Measurements from ENCODE around the gene EDDM3A. TPM values are rescaled to one million over a fixed set of nuclear protein-coding genes. Genes with fewer than 3 reads are reported as not detected.

Gene EDDM3A
- polyA plus RNA-seq, 1 of the 3 experiments (the other 2 are of a cell fraction): not detected

GRCh38 chr14:20772650-20773049, 27.0 kb downstream of the EDDM3A start:
- H3K4me1 ChIP-seq (ENCODE audit: control insufficient read depth in 1 of 2, insufficient read depth in 2 of 2, low read depth in 1 of 2, low read length in 1 of 2): no peaks in the 10 kb centered on the region
- no peak overlapping the region for H3K27ac ChIP-seq (ENCODE audit: low read depth in 2 of 2, low read length in 1 of 2)
- no peaks in the 10 kb centered on the region for H3K9me2 ChIP-seq
- no peak overlapping the region for H3K4me2 ChIP-seq
- no peaks in the 10 kb centered on the region for H3K9me3 ChIP-seq
- H4K20me1 ChIP-seq (ENCODE audit: insufficient read depth): no peaks in the 10 kb centered on the region
- H3K79me2 ChIP-seq (ENCODE audit: insufficient read depth): no peaks in the 10 kb centered on the region
- no peaks in the 10 kb centered on the region for H3F3A ChIP-seq (replicated peaks; ENCODE audit: insufficient read depth)
- TF ChIP-seq, protein P1, sequence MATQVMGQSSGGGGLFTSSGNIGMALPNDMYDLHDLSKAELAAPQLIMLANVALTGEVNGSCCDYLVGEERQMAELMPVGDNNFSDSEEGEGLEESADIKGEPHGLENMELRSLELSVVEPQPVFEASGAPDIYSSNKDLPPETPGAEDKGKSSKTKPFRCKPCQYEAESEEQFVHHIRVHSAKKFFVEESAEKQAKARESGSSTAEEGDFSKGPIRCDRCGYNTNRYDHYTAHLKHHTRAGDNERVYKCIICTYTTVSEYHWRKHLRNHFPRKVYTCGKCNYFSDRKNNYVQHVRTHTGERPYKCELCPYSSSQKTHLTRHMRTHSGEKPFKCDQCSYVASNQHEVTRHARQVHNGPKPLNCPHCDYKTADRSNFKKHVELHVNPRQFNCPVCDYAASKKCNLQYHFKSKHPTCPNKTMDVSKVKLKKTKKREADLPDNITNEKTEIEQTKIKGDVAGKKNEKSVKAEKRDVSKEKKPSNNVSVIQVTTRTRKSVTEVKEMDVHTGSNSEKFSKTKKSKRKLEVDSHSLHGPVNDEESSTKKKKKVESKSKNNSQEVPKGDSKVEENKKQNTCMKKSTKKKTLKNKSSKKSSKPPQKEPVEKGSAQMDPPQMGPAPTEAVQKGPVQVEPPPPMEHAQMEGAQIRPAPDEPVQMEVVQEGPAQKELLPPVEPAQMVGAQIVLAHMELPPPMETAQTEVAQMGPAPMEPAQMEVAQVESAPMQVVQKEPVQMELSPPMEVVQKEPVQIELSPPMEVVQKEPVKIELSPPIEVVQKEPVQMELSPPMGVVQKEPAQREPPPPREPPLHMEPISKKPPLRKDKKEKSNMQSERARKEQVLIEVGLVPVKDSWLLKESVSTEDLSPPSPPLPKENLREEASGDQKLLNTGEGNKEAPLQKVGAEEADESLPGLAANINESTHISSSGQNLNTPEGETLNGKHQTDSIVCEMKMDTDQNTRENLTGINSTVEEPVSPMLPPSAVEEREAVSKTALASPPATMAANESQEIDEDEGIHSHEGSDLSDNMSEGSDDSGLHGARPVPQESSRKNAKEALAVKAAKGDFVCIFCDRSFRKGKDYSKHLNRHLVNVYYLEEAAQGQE (IDR thresholded peaks at IDR 0.05; ENCODE audit: low read depth, low read length): no peak
- H2AFZ ChIP-seq (ENCODE audit: low read depth): no peak overlapping the region
- no peak overlapping the region for H3K9ac ChIP-seq
- DNase-seq: no peak
- CTCF ChIA-PET: no interaction called here
- no peak overlapping the region for H3K4me3 ChIP-seq (ENCODE audit: low read depth in 2 of 2, low read length in 1 of 2)
- H3K27me3 ChIP-seq (ENCODE audit: insufficient read depth): peaks cover 18% of the 10 kb centered on the region; the same call in 1 of the 2 replicates
- no peaks in the 10 kb centered on the region for H3K36me3 ChIP-seq (replicated peaks in 1 of 2; ENCODE audit: control insufficient read depth in 1 of 2, insufficient read depth in 2 of 2, low read length in 1 of 2)
- POLR2A ChIA-PET: no interaction called here
- WGBS (ENCODE audit: low lambda C conversion rate): 5% methylated on average over 3 of the region's 3 CpGs

DNA sequence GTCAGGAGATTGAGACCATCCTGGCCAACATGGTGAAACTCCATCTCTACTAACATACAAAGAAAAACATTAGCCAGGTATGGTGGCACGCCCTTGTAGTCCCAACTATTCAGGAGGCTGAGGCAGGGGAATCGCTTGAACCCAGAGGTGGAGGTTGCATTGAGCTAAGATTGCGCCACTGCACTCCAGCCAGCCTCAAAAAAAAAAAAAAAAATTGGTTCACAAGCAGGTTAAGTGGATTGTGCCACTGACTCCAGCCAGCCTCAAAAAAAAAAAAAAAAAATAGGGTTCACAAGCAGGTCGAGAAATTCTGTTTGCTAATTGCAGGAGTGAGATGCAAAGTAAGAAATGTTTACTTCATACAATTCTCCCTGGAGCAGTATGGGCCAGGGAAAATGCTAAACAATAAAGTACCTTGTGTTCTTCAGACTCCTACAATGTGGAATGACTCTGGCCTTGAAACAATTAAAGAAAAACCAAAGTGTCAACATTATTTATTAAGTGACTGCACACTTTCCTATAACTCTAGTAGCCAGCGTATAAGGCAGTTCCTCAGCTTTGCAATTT, 28.7 kb downstream of the EDDM3A start:
- Histone ChIP-seq H3F3A (replicated peaks; ENCODE audit: insufficient read depth) (no peaks in the 10 kb centered on the region), H4K20me1 (ENCODE audit: insufficient read depth) (no peaks in the 10 kb centered on the region), H3K36me3 (replicated peaks in 1 of 2; ENCODE audit: control insufficient read depth in 1 of 2, insufficient read depth in 2 of 2, low read length in 1 of 2) (no peaks in the 10 kb centered on the region), H3K9me2 (no peaks in the 10 kb centered on the region), H3K9ac (no peak overlapping the region), H3K9me3 (no peaks in the 10 kb centered on the region), H3K4me1 (ENCODE audit: control insufficient read depth in 1 of 2, insufficient read depth in 2 of 2, low read depth in 1 of 2, low read length in 1 of 2) (no peaks in the 10 kb centered on the region), H2AFZ (ENCODE audit: low read depth) (no peak overlapping the region), H3K79me2 (ENCODE audit: insufficient read depth) (no peaks in the 10 kb centered on the region), H3K27ac (ENCODE audit: low read depth in 2 of 2, low read length in 1 of 2) (no peak overlapping the region), H3K27me3 (ENCODE audit: insufficient read depth) (peaks cover 11% of the 10 kb centered on the region; the same call in 1 of the 2 replicates), H3K4me3 (ENCODE audit: low read depth in 2 of 2, low read length in 1 of 2) (no peak overlapping the region), H3K4me2 (no peak overlapping the region)
- DNase-seq: no peak
- WGBS (ENCODE audit: low lambda C conversion rate): 5% methylated on average over 5 of the region's 5 CpGs
- POLR2A ChIA-PET: no interaction called here
- TF ChIP-seq, protein P2, sequence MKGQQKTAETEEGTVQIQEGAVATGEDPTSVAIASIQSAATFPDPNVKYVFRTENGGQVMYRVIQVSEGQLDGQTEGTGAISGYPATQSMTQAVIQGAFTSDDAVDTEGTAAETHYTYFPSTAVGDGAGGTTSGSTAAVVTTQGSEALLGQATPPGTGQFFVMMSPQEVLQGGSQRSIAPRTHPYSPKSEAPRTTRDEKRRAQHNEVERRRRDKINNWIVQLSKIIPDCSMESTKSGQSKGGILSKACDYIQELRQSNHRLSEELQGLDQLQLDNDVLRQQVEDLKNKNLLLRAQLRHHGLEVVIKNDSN (IDR thresholded peaks at IDR 0.05; ENCODE audit: borderline replicate concordance, low read depth): no peak
- TF ChIP-seq MXI1 (IDR thresholded peaks at IDR 0.05; ENCODE audit: low read depth, low read length): no peak
- no peak for TF ChIP-seq SIN3A (IDR thresholded peaks at IDR 0.05; ENCODE audit: borderline replicate concordance, low read depth, low read length)
- no peak for TF ChIP-seq MEF2A (IDR thresholded peaks at IDR 0.05; ENCODE audit: borderline replicate concordance, low read depth)
- no peak for TF ChIP-seq RAD21 (IDR thresholded peaks at IDR 0.05; ENCODE audit: low read length)
- no peak for TF ChIP-seq SMC3 (IDR thresholded peaks at IDR 0.05; ENCODE audit: low read depth, low read length)
- no peak for TF ChIP-seq RCOR1 (IDR thresholded peaks at IDR 0.05; ENCODE audit: low read length)
- no peak for TF ChIP-seq RXRA (IDR thresholded peaks at IDR 0.05; ENCODE audit: borderline replicate concordance, low read depth)
- CTCF ChIA-PET: no interaction called here
